Measurements from ENCODE around the gene CTNNBL1. TPM values are rescaled to one million over a fixed set of nuclear protein-coding genes. Genes with fewer than 3 reads are reported as not detected.

CTNNBL1 gene
- total RNA-seq, 6 experiments from 2014 or later: 16.3 to 41.8 (median 28.8) TPM

- Histone ChIP-seq H3K4me1 (peaks cover 0 to 4% (median 0%) of the 10 kb centered on the region in 4 donors), H3K27ac (no peak overlapping the region), H3K36me3 (peaks cover 0 to 34% (median 2%) of the 10 kb centered on the region in 4 donors), H3K9me3 (no peaks in the 10 kb centered on the region), H3K4me3 (no peak overlapping the region), H3K27me3 (no peaks in the 10 kb centered on the region)
- intact Hi-C loops (cut with DNase I): no loop called here
- TF ChIP-seq POLR2A (IDR thresholded peaks at IDR 0.05) (no peak), CTCF (IDR thresholded peaks at IDR 0.05) (no peak)
- ATAC-seq (no peak), DNase-seq (no peak)
- 73% methylated on average over 6 of the region's 8 CpGs for WGBS (ENCODE audit: insufficient coverage, low coverage, low lambda C conversion rate, missing lambda C conversion rate)
Measured at GRCh38 chr20:37864298-37864697, 170.5 kb downstream of the CTNNBL1 start.

GRCh38 chr20:37866051-37866450 lies 172.2 kb downstream of the CTNNBL1 start:
- ATAC-seq: no peak
- H3K4me3 ChIP-seq: no peak overlapping the region
- no peaks in the 10 kb centered on the region for H3K9me3 ChIP-seq
- no peak for TF ChIP-seq CTCF (IDR thresholded peaks at IDR 0.05)
- TF ChIP-seq POLR2A (IDR thresholded peaks at IDR 0.05): no peak
- H3K27me3 ChIP-seq: no peaks in the 10 kb centered on the region
- 91% methylated on average over 6 of the region's 10 CpGs for WGBS (ENCODE audit: insufficient coverage, low coverage, low lambda C conversion rate, missing lambda C conversion rate)
- intact Hi-C loops (cut with DNase I): no loop called here
- no peak overlapping the region for H3K27ac ChIP-seq
- peaks cover 0 to 18% (median 1%) of the 10 kb centered on the region in 4 donors for H3K36me3 ChIP-seq
- no peak for DNase-seq
- peaks cover 0 to 4% (median 0%) of the 10 kb centered on the region in 4 donors for H3K4me1 ChIP-seq

- ATAC-seq: peak; percentile 71 to 91 (median 74)
- WGBS (ENCODE audit: insufficient coverage, low coverage, low lambda C conversion rate, missing lambda C conversion rate): 62% methylated on average over 13 of the region's 15 CpGs
- no peaks in the 10 kb centered on the region for H3K27me3 ChIP-seq
- TF ChIP-seq CTCF (IDR thresholded peaks at IDR 0.05) (no peak), POLR2A (IDR thresholded peaks at IDR 0.05) (no peak)
- H3K4me3 ChIP-seq: no peak overlapping the region
- DNase-seq: peak in 1 of 3 donors; percentile 64
- H3K9me3 ChIP-seq: no peaks in the 10 kb centered on the region
- intact Hi-C loops (cut with DNase I): no loop called here
- peaks cover 0 to 4% (median 0%) of the 10 kb centered on the region in 4 donors for H3K4me1 ChIP-seq
- H3K27ac ChIP-seq: no peak overlapping the region
- peaks cover 0 to 13% (median 1%) of the 10 kb centered on the region in 4 donors for H3K36me3 ChIP-seq
Measured at GRCh38 chr20:37867289-37868195, 173.7 kb downstream of the CTNNBL1 start.

- Histone ChIP-seq H3K27me3 (no peaks in the 10 kb centered on the region), H3K27ac (no peak overlapping the region), H3K9me3 (no peaks in the 10 kb centered on the region), H3K36me3 (peaks cover 0 to 23% (median 1%) of the 10 kb centered on the region in 4 donors), H3K4me1 (peaks cover 0 to 4% (median 0%) of the 10 kb centered on the region in 4 donors), H3K4me3 (no peak overlapping the region)
- no peak for DNase-seq
- intact Hi-C loops (cut with DNase I): no loop called here
- ATAC-seq: no peak
- no peak for TF ChIP-seq POLR2A (IDR thresholded peaks at IDR 0.05)
- no peak for TF ChIP-seq CTCF (IDR thresholded peaks at IDR 0.05)
- 68% methylated on average over 2 of the region's 3 CpGs for WGBS (ENCODE audit: insufficient coverage, low coverage, low lambda C conversion rate, missing lambda C conversion rate)
Measured at GRCh38 chr20:37868851-37869333, 175.1 kb downstream of the CTNNBL1 start.
